Activated naive CD4-positive, alpha-beta T cell treated with Interleukin-2 at 50 U/mL for 16 hours (primary cell): ENCODE data around the gene KLF16.

Experiments
- DNase-seq: peaks from one replicate; pipeline ENCODE4 v3.0.0-alpha.2; 2020

KLF16 gene

DNA sequence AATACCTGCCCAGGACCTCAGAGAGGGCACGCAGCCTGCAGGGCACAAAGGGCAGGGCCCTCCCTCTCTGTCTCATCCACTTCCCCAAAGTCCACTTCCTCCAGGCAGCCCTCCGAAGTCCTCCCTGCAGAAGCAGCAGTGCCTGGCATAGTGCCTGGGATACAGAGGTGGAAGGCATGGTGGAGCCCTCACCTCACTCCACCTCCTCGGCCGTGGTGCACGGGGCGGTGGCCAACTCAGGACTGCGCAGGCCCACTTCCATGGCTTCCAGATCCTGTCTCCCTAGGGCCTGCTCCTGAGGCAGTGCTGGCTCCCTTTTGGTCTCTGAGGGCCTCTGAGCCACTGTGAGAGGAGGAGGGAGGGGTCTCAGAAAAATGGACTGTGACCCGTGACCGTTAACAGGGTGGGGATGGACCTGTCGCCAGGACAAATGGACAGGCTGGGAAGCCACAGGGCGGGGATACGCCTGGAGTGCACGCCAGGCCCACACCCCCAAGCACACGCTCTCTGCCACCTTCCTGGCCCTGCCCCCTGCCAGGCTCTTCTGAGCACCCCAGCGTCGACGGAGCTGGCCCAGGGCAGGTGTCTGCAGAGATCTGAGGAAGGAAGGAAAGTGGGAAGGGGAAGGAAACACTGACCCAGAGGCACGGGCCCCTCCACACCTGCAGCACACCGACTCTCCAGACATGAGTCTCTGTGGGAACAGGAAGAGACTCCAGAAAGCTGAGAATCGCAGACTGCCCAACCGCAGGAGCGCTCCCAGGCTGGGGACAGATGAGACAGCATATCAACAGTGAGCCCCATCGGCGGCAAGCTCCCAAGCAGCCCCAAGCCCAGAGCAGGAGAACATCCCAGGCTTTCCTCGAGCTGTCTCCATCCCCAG, 23.5 kb downstream of the KLF16 start:
- DNase-seq = no peak

DNA sequence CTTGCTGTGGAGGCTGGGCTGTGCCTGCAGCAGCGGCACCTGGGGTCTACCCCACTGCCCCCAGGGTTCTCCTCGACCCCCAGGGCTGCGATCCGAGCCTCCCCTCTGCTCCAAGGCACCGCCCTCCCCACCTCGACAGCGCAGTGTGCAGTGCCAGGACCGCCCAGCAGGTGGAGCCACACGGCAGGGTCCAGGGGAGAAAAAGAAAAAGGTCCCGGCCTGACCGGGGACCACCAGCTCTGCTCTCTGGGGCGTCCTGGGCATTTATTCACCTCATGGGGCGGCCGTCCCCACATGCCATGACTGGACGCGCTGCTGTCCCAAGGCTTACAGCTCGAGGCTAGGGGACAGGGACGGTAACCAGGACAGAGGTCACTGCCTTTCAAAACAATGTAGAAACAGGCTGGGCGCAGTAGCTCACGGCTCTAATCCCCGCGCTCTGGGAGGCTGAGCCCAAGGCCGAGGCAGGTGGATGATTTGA, 25.7 kb downstream of the KLF16 start:
- DNase-seq = peak; percentile 71

DNA sequence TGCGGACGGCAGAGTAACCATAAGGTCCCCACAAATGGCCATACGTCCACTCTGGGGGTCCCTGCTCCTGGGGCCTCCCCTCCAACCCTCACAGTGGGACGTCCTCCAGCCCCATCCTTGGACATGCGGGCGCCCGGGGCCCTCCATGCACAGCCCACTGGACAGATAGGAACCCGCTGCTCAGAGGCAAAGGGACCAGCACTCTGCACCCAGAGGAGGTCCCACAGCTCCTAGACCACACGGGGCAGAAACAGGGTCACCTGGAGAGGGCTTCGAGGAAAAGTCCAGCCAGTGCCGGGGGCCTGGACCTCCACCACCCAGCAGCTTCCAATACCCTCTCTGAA, 26.2 kb downstream of the KLF16 start:
- DNase-seq = no peak

DNA sequence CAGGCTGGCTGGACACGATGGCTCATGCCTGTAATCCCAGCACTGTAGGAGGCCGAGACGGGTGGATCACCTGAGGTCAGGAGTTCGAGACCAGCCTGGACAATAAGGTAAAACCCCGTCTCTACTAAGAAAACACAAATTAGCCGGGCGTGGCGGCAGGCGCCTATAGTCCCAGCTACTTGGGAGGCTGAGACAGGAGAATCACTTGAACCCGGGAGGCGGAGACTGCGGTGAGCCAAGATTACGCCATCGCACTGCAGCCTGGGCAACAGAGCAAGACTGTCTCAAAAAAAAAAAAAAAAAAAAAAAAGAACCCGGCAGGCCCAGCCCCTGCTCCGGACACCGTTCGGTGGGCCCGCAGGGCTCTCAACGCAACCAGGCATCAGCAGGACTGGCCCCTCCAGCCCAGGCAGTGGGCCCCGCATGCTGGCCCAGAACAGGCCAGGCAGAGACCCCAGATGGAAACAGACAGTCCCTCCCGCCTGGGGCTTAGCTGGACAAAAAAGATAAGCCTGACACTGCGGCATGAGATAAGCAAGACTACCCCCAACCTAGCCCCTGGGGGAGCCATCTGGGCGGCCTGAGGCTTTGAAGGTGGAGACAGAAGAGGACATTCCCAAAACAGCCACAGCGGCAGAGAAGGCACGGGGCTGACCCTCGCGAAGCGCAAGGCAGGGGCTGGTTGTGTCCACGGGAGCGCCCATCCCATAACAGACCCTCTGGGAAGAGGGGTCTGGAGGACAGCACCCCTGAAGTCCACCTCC, 26.7 kb downstream of the KLF16 start:
- no peak for DNase-seq

DNA sequence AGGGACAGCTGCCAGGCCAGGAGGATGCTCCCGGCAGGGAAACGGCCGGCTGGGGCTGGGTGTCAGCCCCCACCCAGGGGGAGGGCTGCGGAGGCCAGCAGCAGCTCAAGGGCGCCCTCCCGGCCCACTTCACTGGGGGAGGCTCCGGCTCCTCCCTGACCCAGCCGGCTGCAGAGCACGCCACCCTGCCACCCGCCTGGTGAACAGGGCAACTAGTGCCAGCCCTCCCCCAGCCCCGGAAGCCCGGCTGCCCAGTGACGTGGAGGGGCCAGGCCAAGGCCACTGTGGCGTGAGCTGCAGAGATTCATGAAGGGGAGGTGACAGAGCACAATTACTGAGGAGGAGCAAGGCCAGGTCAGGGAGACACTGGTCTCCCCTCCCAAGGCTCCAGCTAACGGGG, 29.8 kb downstream of the KLF16 start:
- no peak for DNase-seq

DNA sequence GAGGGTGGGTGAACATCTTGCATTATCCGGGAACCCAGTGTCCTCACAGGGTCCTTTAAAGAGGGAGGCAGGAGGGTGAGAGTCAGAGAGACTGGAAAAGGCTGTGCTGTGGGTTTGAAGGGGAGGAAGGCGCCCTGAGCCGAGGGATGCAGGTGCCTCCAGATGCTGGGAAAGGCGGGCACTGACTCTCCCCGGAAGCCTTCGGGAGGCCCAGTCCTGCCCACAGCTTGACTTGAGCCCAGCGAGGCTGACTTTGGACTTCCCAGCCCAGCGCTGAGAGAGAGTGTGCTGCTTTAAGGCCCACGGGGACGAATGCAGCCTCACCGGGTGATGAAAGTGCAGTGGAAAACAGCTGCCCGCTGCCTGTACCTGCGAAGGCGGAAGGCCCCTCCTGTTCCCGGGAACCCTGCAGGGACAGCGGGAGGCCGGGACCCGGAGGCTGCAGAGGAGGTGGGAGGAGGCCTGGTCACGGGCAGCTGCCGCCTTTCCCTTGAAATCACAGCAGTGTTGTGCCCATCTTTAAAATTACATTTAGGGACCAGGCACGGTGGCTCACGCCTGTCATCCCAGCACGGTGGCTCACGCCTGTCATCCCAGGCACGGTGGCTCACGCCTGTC, 31.2 kb downstream of the KLF16 start:
- DNase-seq = no peak

DNA sequence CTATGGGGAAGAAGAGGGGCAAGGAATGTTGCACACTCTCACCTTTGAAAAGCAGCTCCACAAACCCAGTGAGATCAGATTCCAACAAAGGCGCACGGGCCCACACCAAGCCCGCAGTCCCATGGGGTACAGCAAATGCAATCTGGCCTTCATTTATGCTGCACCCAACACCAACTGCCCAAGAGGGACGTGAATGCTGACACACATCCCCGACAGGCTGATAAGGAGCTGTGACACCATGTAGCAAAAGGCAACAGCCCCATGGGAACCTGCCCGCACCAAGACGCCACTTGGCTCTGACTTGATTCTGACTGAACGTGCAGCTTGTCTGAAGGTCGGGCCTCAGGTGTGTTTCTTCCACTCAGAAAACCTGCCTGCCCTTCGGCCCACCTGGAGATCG, 32.4 kb downstream of the KLF16 start:
- no peak for DNase-seq

DNA sequence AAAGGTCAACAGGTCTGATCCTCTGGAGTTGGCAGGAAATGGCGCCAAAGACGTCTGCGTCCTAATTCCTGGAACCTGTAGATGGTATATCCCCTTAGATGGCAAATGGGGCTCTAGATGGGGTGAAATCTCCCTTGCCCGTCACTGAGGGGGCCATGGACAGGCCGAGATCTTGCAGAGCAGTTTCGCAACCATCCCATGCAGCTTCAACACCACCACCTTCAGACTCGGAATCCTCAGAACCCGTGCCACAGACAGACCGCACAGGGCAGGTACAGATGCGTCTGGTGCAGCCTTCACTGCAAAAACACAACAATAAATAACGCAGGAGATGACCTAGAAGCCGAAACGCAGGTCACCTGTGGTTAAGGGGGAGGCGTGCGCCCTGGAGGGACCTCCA, 32.8 kb downstream of the KLF16 start:
- DNase-seq = no peak

DNA sequence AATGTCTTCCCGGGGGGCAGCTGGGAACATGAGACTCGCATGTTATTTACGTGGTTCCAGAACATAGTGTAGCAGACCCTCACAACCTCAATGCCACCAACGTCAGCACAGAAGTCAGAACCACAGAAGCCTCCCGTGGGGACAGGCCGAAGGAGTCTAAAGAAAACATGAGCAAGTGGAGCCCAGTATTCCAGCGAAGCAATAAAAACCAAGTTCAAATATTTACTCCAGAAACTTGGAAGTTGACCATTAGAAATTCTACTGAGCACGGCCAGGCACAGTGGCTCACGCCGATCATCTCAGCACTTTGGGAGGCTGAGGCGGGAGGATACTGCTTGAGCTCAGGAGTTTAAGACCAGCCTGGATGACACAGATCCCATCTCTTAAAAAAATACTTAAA, 33.4 kb downstream of the KLF16 start:
- no peak for DNase-seq

DNA sequence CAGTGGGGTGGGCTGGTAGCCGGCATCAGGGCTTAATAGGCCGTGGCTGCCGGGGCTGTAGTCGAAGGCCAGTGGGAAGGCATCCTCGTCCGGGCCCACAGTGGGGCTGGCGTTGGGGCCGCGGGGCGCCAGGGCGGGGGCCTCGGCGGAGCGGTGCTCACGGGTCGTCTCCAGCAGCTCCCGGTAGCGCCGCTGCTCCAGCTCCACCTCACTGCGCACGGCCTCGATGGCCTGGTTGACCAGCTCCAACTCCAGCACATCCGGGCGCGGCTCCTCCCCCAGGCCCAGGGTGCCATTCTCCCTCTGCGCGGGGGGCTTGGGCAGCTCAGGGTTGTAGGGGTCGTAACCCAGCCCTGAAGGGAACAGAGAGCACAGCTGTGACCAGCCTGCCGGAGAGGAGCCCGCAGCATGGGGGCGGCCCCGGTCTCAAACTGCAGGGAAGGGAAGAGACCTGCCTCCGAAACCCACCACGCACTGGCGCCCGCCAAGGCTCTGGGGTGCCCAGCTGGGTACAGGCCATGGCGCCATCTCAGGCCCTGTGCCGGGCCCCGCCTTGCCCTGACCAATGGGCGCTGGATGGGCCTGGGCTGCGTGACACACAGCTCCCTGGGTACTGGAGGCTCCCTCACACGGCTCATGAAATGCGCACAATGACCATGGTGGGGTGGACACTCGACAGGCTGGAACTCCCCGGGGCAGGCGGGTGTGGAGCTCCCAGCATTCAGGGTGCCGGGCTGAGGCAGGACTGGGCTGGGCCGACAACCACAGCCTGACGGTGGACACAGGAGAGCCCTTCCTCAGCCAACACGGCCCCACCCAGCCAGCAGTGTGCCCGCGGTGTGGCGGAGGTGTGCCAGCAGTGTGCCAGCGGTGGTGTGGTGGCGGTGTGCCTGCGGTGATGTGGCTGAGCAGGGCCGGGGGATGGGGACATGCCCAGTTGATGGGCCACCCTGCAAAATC, 34.8 kb downstream of the KLF16 start:
- DNase-seq = no peak

DNA sequence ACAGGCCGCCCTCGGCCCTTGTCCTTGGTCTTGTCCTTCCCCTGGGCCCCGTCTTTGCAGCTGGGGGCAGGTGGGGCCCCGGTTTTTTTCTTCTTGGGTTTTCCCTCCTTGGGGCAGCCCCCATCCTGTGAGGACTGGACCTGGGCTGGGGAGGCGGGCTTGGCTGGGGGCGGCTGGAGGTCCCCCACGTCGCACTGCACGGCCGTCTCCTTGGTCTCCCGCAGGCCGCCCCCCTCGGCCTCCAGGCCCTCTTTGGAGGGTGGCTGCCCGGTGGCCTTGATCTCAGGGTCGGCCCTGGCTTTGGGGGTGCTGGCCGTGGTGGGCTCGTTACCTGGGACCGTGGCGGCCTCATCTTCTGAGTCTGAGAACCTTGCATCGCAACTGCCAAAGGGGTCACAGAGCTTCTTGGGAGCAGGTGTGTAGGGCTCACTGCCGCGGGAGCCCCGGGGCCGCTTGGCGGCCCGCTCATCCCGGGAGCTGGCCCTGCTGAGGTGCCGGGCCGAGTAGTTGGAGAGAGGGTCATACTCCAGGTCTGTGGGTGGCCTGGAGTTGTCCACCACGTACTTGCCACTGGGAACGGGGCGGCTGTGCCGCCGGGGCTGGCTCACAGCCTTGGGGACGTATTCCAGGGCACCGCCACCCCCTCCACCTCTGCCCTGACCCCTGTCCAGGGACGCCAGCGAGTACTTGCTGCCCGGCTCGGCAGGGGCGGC, 35.7 kb downstream of the KLF16 start:
- no peak for DNase-seq

DNA sequence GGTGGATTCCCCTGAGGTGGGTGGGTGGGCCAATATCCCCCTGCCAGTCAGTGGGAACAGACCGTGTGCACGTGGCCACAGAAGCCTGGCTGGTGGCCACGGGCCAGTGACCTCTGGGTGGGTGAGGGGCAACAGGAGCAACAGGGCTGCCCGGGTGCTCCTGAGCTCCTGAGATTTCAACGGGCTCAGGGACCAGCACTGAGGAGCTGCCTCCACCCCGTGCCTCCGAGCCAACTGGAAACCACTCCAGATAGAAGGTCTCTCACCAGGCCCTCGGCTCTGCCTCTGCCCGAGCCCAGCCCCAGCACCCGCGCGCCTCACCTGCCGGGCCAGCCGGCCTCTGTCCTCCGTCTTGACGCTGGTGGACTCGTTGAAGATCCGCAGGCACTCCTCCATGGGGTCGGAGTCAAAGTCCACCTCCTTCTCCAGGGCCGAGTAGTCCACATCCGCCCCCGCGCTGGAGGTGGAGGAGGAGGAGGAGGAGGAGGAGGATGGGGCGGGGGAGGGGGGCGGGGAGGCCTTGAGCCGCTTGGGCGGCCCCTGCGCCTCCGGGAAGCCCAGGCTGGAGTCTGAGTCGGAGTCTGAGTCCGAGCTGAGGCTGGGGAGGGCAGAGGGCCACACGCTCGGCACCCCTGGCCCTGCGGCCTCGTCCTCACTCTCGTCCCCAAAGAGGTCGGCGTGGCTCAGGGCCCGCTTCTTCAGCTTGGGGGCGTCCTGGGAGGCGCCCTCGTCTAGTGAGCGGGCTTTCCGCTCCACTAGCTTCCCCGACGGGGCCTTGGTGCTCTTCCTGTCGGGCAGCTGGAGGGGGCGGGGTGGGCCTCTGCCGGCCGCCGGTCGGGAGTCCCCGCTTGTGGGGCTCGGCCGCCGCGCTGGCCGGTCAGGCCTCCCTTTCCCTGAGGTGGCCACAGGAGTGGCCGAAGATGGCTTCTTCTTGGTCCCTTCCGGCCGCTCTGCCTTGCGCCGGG, 36.5 kb downstream of the KLF16 start:
- no peak for DNase-seq

DNA sequence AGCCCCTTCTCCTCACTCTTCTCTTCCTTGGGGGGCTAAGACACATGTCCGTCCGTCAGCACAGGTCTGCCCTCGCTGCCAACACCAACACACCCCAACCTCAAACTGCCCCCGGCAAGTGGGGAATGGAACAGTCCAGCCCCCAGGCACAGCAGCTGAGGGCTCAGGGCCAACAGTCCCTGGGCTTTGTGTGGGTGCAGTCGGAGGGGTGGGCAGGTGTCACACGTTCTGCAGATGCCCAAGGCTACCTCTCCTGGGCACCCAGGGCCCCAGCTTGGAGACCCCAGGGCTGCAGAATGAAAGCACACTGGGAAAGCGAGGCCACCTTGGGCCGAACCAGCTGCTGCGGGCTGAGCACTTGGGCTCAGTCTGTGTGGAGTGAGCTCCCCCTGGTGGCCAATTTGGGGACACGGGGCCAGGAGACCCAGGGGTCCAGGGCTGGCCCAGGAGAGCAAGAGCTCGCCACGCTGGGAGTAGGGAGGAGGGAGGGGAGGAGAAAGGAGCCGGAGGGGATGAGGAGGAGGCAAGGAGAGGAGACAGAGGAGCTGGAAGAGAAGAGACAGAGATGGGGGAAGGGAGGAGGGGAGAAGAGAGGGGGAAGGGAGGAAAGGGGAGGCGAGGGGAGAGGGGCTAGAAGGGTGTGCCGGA, 37.3 kb downstream of the KLF16 start:
- DNase-seq = peak; percentile 80

DNA sequence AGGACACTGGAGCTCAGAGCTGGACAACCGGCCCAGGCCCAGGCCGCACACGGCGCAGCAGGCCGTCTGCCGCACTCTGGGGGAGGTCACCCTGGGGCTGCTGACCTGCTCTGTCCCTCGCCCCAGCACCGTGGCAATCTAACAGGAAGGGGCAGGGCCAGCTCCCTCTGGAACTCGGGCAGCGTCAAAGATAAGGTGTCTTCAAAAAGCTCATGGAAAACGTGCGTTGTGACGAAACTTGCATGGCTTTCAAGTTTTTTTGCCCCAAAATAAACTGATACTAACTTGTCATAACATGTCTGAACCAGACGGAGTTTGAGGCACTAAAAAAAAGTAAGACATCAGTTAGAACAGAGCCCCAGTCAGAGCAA, 39.1 kb downstream of the KLF16 start:
- DNase-seq = no peak

DNA sequence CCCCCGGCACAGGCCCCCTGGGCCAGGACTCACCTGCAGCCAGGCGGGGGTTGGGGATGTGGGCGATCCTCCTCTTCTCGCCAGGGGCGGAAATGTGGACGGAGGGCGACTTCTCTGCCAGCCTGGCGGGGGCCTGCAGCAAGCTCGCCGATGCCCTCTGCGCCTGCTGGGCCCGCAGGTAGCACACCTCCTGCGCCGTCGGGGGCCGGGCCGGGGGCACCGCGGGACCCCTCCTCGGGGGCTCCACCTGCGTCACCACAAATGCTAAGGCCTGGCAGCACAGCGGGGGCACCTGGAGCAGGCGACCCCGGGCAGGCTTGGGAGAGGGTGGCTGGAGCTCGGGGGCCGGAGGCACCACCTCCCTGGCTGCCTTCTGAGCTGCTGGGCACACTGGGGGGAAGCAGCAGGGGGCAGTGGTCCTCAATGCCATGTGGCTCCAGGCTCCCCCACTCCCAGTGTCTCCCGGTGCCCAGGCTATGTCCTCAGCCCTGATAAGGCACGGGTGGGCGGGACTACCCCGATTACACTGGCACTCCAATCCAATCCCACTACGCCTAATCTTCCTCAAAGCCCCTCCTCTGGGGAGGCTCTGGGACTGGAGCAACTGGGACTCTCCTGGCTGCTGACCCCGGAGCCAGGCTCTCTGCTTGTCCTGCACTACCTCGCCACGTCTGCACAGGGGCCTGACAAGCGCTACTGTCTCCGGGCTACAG, 39.7 kb downstream of the KLF16 start:
- DNase-seq = no peak

DNA sequence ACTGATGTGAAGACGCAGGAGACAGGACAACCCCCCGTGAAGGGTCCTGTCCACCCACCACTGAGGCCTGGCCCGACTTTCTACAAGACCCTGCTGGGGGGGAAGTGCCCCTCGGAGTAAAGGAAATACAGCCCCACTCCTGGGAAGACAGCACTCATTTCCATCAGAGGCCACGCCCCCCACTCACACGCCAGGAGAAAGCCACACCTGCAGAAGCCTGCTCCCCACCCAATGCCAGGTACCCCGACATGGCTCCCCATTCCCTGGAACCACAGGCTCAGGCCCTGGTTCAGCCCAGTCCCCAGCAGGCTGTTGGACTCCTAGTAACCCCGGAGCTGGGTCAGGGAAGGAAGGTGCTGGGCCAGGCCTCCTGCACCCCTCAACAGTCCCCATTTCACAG, 40.4 kb downstream of the KLF16 start:
- no peak for DNase-seq

DNA sequence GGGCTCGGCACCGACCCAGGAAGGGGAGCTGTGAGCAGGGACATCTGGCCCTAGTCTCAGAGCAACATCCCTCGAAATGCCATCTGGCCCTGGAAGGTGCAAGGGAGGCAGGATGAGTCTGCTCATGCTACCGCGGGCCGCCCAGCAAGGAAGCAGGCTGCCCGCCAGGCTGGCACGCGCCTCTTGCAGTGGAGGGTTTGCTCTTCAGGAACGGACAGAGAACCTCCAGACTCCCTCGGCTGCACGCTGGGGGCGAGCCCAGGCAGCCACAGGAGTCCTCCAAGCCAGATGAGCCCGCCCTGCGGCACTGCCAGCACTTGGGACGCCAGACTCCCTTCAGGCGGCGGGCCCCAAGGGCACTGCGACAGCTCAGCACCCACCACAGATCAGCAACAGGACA, 41.2 kb downstream of the KLF16 start:
- DNase-seq = no peak

DNA sequence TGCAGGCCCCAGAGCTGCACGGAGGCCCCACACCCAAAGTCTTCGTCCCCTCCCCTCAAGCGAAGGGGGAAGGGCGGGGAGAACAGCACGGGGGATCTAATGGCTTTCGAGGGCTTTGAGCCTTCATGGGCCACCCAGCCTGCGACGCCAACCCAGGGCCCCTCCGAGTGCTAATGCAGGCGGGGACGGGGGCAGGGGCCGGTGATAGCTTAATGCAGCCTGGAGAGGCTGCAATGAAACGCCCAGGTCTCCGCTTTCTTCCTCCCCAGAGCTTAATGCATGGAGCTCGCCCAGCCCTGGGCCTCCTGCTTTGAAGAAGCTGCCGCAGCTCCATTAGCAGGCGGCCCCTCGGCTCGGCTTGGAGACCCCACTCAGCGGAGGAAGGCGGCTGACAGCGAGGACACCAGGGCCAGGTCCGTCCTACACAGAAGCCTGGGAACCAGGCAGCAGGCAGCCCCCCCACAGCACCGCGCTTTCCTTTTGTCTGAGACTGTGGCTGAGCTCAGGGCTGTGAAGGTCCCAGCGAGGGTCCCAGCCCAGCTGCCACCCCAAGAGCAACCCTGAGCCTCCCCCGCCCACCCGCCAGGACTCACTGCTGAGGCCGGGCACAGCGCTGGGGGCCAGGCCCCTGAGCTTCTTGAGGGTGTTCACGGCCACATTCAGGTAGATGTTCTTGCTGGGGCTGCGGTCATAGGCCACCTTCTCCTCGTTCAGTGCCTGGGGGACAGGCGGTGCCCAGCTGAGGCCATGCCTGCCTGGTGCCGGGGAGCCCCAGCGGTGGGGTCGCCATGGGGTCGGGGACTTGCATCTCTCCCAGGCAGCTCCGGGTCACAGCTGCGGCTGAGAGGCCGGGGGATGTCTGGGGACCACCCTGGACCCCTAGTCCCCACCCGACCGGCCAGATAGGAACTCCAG, 43.8 kb downstream of the KLF16 start:
- no peak for DNase-seq
